Ascending aorta (tissue), 2 donors: ENCODE measurements around the gene NPFFR1. TPM values are rescaled to one million over a fixed set of nuclear protein-coding genes. Genes with fewer than 3 reads are reported as not detected.

Source experiments
- DNase-seq, 2 donors: peaks; one replicate each; pipeline ENCODE4 v3.0.0-alpha.2; 2019; ENCODE audit warnings: low spot score in 2 of 2
- H3K27ac ChIP-seq, 2 donors: fragments of 200-600 bp; sonication (generic); one replicate each; pipeline ENCODE4 v1.5.1; 2016 to 2017; ENCODE audit warnings: mild to moderate bottlenecking in 1 of 2
- H3K27me3 ChIP-seq: fragments of 200-600 bp; sonication (generic); one replicate; pipeline ENCODE4 v1.5.1; 2017
- H3K36me3 ChIP-seq, 2 donors: fragments of 200-600 bp; sonication (generic); one replicate each; pipeline ENCODE4 v1.5.1; 2016
- H3K4me1 ChIP-seq, 2 donors: fragments of 200-600 bp; sonication (generic); one replicate each; pipeline ENCODE4 v1.5.1; 2016 to 2017; ENCODE audit warnings: mild to moderate bottlenecking in 1 of 2
- H3K4me3 ChIP-seq, 2 donors: fragments of 200-600 bp; sonication (generic); one replicate each; pipeline ENCODE4 v1.5.1; 2016 to 2017; ENCODE audit warnings: mild to moderate bottlenecking in 1 of 2
- H3K9me3 ChIP-seq, 2 donors: fragments of 200-600 bp; sonication (generic); one replicate each; pipeline ENCODE4 v1.5.1; 2016
- CTCF ChIP-seq, 3 experiments: fragments of 200-600 bp in 2 of 3; fragments of 450-650 bp in 1 of 3; sonication (generic) in 2 of 3; IDR thresholded peaks; one replicate each; pipeline ENCODE4 v1.5.1; 2016 to 2019; ENCODE audit warnings: antibody characterized with exemption in 3 of 3, mild to moderate bottlenecking in 1 of 3, moderate library complexity in 1 of 3
- intact Hi-C: fragments of 100-400 bp; cut with DNase I; formaldehyde crosslinking; loops from one replicate; pipeline ENCODE4 v1.15.1; 2023
- total RNA-seq: library from RNA; depleted of rRNA; stranded (reverse); fragments of >200 nt; gene quantifications from one replicate; pipeline ENCODE4 v1.1.0, GENCODE V29; 2016

NPFFR1 gene
- total RNA-seq, 1 donor from 2014 or later: not detected

- no peaks in the 10 kb centered on the region for H3K9me3 ChIP-seq
- no peaks in the 10 kb centered on the region for H3K27me3 ChIP-seq
- no peak overlapping the region for H3K27ac ChIP-seq
- no peak for TF ChIP-seq CTCF (IDR thresholded peaks at IDR 0.05)
- no peak overlapping the region for H3K4me3 ChIP-seq
- peaks cover 6 to 9% of the 10 kb centered on the region in 2 donors for H3K4me1 ChIP-seq
- intact Hi-C loops: no loop called here
- no peak for DNase-seq
- H3K36me3 ChIP-seq: peaks cover 0 to 3% of the 10 kb centered on the region in 2 donors
Measured at GRCh38 chr10:70295321-70295720, 11.5 kb upstream of the NPFFR1 start.

GRCh38 chr10:70293169-70293843 is 9.5 kb upstream of the NPFFR1 start:
- no peak for DNase-seq
- intact Hi-C loops: no loop called here
- TF ChIP-seq CTCF (IDR thresholded peaks at IDR 0.05): no peak
- no peaks in the 10 kb centered on the region for H3K27me3 ChIP-seq
- no peak overlapping the region for H3K4me3 ChIP-seq
- no peaks in the 10 kb centered on the region for H3K9me3 ChIP-seq
- peaks cover 9% of the 10 kb centered on the region in 2 donors for H3K4me1 ChIP-seq
- no peaks in the 10 kb centered on the region for H3K36me3 ChIP-seq
- H3K27ac ChIP-seq: no peak overlapping the region

GRCh38 chr10:70292004-70292403 is 8.2 kb upstream of the NPFFR1 start:
- TF ChIP-seq CTCF (IDR thresholded peaks at IDR 0.05): no peak
- Histone ChIP-seq H3K9me3 (no peaks in the 10 kb centered on the region), H3K4me3 (no peak overlapping the region), H3K27ac (no peak overlapping the region), H3K27me3 (no peaks in the 10 kb centered on the region), H3K4me1 (peaks cover 9% of the 10 kb centered on the region in 2 donors), H3K36me3 (no peaks in the 10 kb centered on the region)
- intact Hi-C loops: no loop called here
- DNase-seq: no peak

GRCh38 chr10:70289739-70290138 is 5.9 kb upstream of the NPFFR1 start:
- Histone ChIP-seq H3K4me1 (peaks cover 0 to 5% of the 10 kb centered on the region in 2 donors), H3K27ac (no peak overlapping the region), H3K4me3 (no peak overlapping the region), H3K9me3 (no peaks in the 10 kb centered on the region), H3K27me3 (no peaks in the 10 kb centered on the region), H3K36me3 (no peaks in the 10 kb centered on the region)
- intact Hi-C loops: no loop called here
- DNase-seq: no peak
- no peak for TF ChIP-seq CTCF (IDR thresholded peaks at IDR 0.05)

- Histone ChIP-seq H3K27ac (no peak overlapping the region), H3K9me3 (no peaks in the 10 kb centered on the region), H3K4me1 (peaks cover 6 to 11% of the 10 kb centered on the region in 2 donors), H3K36me3 (no peaks in the 10 kb centered on the region), H3K27me3 (peaks cover 7% of the 10 kb centered on the region), H3K4me3 (no peak overlapping the region)
- TF ChIP-seq CTCF (IDR thresholded peaks at IDR 0.05): no peak
- peak in 1 of 2 donors; percentile 22 for DNase-seq
- intact Hi-C loops: no loop called here
Measured at GRCh38 chr10:70286616-70287015, 2.8 kb upstream of the NPFFR1 start.

GRCh38 chr10:70285476-70285831 is 1.6 kb upstream of the NPFFR1 start:
- Histone ChIP-seq H3K4me3 (no peak overlapping the region), H3K9me3 (no peaks in the 10 kb centered on the region), H3K27me3 (peaks cover 7% of the 10 kb centered on the region), H3K4me1 (peaks cover 6 to 11% of the 10 kb centered on the region in 2 donors), H3K27ac (no peak overlapping the region), H3K36me3 (no peaks in the 10 kb centered on the region)
- TF ChIP-seq CTCF (IDR thresholded peaks at IDR 0.05): no peak
- intact Hi-C loops: no loop called here
- DNase-seq: peak in 1 of 2 donors; percentile 60
